ENCODE measurements around the gene XPO1.
A peak's percentile ranks its signal among the peaks of the same experiment; 100 is the strongest.
"Not testable (repeated sequence)": the region's sequence is repeated elsewhere in the genome, so short reads cannot be mapped to it uniquely, and the experiment has no call there.

The XPO1 gene

DNA sequence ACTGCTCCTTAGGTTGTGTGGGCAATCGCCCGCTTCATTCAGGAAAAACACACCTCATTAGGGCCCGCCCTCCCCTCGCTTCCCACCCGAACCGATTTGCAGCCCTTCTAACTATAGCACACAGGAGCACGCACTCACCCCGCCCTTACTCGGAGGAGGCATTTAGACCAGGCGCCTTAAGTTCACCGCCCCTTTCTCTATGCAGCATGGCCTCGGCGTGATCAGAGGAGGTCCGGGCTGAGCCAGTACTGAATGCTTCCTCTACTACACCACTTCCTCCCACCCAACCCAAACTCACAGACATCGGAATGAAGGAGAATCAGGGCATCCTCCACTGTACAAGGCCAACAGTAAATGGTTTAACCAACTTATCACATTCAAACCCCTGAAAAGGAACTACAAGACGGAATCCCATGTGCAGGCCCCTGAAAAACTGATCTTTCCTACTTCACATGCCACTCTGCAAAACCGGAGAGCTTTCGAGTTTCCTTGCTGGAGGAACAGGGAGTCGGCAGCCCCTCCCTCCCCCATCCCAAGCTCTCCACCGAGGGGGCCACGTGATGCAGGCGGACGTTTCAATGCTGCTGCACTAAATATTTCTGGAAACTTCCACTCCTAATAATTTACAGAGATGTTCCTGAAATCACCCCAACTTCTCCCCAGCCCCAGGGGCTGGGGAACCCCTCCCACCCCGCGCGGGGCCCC, 1.4 kb downstream of the XPO1 start:
- FAIRE-seq (peak; percentile 97), DNase-seq (ENCODE audit: insufficient read length, low spot score) (peak; percentile 65)

DNA sequence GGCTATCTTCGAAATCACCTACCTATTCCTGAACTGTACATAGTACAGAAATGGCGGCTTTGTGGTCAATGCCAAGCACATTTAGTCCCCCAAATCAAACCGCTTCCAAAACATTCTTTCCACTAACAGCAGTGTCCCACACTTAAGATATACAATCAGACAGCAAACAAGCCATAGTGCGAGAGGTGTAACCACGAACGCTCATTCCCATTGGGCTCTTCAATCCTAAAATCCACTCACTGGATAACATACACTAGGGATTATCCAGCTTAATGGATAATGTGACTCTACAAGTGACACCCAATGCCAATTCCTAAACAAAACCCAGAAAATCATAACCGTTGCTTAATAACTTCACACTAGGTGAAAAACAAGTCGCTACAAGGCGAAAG, 2.0 kb downstream of the XPO1 start:
- FAIRE-seq: peak; percentile 14
- DNase-seq (ENCODE audit: insufficient read length, low spot score): no peak

GRCh38 chr2:61535449-61535848, 2.7 kb downstream of the XPO1 start:
- peak; percentile 45 for FAIRE-seq

DNA sequence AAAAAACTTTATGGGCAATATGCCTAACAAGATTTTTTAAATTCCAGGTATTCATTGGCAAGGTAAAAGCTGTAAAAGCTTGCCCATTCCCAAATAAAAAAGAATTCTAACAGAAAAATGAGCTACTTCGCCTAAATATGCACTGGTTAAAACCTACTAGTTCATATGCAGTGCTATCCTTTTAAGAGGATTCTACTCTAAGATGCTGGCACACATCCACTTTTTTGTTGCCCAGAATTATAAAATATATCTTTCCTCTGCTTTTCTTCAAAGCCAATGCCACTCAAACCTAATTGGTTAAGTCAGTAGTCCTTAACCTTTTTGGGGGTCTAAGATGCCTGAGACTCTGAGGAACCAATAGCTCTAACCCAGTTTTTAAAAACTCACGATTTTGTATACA, 3.2 kb downstream of the XPO1 start:
- DNase-seq (ENCODE audit: insufficient read length, low spot score) (no peak), FAIRE-seq (no peak)

More at GRCh38 chr2:61535449-61535848, 2.7 kb downstream of the XPO1 start:
- no peak for DNase-seq (ENCODE audit: insufficient read length, low spot score)

DNA sequence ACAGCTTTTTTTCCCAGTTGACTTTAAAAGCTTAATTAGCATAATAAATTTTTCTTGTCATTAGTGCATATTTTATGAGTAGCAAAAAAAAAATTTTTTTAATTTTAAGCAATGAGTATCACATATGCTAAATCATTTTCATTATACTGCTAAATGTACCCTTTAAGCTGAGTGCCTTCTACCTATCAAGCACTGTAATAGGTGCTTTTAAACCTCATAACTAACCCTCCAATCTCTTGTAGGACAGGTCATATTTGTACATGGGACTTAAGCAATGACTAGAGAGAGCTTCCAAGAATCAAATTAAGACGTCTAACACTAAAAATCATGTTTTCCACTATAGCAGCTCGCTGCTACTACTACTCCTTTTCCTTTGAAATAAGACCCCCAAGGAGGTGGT, 7.4 kb downstream of the XPO1 start:
- no peak for FAIRE-seq
- DNase-seq (ENCODE audit: insufficient read length, low spot score): no peak

DNA sequence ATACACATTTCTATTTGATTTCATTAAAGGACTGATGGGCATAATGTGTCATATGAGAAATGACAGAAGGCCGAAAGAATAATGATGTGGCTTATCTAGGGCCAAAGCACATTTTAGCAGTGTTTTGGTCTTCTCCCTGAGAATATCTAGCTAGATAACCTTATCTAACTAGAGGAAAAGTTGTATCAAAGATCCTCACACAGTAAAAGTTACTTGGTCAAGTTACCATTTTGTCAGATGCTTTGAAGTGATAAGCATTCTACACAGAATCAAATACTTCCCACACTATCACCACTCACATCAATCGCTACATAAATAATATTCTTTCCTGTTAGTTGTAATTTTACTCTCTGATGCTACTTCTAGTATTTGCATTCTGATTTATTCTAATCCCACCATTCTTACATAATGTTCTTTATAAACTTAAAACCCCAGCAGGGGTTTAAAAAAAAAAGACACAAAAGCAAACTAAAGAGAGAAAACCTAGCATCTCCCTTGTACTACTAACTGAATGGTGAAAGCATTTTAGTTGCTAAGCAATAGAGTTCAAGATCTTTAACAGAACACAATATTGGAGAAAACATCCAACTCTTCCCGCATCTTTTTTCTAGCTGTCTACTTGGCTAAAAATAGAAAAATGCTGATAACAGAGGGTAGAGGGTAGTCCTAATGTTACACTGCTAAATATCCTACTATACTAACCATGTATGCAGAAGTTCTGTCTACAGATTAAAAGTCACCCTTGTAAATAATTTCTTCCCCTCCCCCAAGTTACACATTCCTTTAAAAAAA, 8.0 kb downstream of the XPO1 start:
- FAIRE-seq: peak; percentile 70

DNA sequence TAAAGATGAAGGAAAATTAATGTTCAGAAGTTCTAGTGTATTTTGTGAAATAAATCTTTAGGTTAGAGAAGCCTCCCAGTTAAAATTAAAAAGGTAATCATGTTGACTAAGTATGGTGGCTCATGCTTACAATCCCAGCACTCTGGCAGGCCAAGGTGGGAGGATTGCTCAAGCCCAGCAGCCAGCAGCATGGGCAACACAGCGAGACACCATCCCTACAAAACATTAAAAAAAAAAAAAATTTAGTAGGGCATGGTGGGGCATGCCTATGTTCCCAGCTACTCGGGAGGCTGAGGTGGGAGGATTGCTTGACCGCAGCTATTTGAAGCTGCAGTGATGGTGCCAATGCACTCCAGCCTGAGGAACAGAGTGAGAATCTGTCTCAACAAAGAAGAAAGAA, 17.9 kb downstream of the XPO1 start:
- no peak for FAIRE-seq

More for the DNA sequence above, 8.0 kb downstream of the XPO1 start:
- DNase-seq (ENCODE audit: insufficient read length, low spot score): no peak

DNA sequence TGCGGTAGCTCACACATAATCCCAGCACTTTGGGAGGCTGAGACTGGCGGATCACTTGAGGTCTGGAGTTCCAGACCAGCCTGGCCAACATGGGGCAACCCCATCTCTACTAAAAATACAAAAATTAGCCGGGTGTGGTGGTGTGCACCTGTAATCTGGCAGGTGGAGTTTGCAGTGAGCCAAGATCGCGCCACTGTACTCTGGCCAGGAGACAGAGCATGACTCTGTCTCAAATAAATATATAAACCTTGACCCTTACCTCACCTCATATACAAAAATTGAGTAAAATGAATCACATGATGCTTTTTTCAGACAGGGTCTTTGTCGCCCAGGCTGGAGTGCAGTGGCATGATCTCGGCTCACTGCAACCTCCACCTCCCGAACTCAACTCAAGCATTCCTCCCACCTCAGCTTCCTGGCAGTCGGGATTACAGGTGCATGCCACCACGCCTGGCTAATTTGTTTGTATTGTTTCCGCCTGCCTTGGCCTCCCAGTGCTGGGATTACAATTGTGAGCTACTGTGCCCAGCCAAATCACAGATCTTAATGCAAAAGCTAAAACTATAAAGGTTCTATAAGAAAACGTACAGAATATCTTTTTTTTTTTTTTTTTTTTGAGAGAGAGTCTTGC, 25.3 kb downstream of the XPO1 start:
- FAIRE-seq (no peak), DNase-seq (ENCODE audit: insufficient read length, low spot score) (no peak)

More for the DNA sequence above, 17.9 kb downstream of the XPO1 start:
- no peak for DNase-seq (ENCODE audit: insufficient read length, low spot score)

DNA sequence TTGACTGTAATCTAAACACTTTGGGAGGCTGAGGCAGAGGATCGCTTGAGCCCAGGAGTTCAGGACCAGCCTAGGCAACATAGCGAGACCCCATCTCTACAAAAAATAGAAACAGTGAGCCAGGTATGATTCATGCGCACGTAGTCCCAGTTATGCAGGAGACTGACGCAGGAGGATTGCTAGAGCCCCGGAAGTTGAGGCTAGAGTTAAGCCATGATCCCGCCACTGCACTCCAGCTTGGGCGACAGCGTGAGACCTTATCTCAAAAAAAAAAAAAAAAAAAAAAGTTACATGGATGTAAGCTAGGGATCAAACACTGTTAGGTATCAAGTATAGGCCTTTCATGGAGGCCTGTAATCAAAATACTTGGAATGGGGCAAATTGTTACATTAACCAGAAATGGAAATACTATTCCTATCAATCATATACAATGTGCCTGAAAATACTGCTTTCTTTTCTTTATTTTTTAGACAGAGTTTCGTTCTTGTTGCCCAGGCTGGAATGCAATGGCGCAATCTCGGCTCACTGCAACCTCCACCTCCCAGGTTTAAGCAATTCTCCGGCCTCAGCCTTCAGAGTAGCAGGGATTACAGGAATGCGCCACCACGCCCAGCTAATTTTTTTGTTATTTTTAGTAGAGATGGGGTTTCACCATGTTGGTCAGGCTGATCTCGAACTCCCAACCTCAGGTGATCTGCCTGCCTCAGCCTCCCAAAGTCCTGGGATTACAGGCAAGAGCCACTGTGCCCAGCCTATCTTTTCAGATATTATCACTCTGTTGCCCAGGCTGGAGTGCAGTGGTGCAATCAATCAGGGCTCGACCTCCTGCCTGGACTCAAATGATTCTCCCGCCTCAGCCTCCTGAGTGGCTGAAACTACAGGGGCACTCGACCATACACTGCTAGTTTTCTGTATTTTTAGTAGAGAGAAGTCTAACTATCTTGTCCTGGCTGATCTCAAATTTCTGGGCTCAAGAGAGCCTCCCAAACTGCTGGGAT, 27.2 kb downstream of the XPO1 start:
- DNase-seq (ENCODE audit: insufficient read length, low spot score) (no peak), FAIRE-seq (no peak)

DNA sequence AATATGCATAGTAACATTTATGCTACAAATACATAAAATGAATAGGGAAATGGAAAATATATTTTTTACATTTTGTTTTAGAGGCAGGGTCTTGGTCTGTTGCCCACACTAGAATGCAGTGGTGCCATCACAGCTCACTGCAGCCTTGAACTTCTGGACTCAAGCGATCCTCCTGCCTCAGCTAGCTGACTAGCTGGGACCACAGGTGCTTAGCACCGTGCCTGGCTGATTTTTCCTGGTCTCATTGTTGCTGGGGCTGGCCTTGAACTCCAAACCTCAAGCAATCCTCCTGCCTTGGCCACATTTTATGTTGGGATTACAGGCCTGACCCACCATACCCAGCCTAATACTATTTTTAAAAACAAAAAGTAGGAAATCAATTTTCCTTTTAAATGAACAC, 33.2 kb downstream of the XPO1 start:
- DNase-seq (ENCODE audit: insufficient read length, low spot score) (no peak), FAIRE-seq (no peak)

GRCh38 chr2:61499060-61499459, 39.1 kb downstream of the XPO1 start:
- FAIRE-seq (no peak), DNase-seq (ENCODE audit: insufficient read length, low spot score) (no peak)

GRCh38 chr2:61493523-61493942, 44.6 kb downstream of the XPO1 start:
- no peak for FAIRE-seq
- DNase-seq (ENCODE audit: insufficient read length, low spot score): no peak

- DNase-seq (ENCODE audit: insufficient read length, low spot score) (no peak), FAIRE-seq (no peak)
Observed at GRCh38 chr2:61492476-61492875, 45.7 kb downstream of the XPO1 start.

DNA sequence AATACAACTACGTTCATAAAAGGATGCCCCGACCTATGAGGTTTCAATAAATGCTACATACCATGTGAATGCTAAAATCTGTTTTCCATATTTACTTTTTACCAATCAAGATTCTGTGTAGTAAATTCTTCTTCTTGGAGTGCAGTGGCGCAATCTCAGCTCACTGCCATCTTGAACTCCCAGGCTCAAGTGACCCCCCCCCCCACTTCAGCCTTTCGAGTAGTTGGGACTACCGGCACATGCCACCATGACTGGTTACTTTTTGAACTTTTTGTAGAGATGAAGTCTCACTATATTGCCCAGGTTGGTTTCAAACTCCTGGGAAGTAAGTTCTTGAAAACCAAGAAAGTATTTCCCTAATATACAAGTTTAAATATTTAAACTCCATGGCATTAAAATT, 52.9 kb downstream of the XPO1 start:
- no peak for FAIRE-seq
- DNase-seq (ENCODE audit: insufficient read length, low spot score): no peak

- FAIRE-seq: no peak
- DNase-seq (ENCODE audit: insufficient read length, low spot score): no peak
Observed at GRCh38 chr2:61478086-61478485, 60.1 kb downstream of the XPO1 start.

DNA sequence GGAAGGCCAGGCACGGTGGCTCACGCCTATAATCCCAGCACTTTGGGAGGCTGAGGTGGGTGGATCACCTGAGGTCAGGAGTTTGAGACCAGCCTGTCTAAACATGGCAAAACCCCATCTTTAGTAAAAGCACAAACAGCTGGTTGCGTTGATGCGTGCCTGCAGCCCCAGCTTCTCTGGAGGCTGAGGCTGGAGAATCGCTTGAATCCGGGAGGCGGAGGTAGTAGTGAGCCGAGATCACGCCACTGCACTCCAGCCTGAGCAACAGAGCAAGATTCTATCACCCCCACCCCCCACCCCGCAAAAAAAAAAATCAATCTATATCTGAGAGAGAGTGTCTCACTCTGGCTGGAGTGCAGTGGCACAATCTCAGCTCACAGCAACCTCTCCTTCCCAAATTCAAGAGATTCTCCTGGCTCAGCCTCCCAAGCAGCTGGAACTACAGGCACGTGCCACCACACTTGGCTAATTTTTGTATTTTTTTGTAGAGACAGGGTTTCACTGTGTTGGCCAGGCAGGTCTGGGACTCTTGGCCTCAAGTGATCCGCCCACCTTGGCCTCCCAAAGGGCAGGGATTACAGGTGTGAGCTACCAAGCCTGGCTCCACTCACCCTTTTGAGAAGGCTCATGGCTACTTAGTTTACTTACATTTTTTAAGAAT, 61.1 kb downstream of the XPO1 start:
- not testable (repeated sequence) for DNase-seq (ENCODE audit: insufficient read length, low spot score); FAIRE-seq

DNA sequence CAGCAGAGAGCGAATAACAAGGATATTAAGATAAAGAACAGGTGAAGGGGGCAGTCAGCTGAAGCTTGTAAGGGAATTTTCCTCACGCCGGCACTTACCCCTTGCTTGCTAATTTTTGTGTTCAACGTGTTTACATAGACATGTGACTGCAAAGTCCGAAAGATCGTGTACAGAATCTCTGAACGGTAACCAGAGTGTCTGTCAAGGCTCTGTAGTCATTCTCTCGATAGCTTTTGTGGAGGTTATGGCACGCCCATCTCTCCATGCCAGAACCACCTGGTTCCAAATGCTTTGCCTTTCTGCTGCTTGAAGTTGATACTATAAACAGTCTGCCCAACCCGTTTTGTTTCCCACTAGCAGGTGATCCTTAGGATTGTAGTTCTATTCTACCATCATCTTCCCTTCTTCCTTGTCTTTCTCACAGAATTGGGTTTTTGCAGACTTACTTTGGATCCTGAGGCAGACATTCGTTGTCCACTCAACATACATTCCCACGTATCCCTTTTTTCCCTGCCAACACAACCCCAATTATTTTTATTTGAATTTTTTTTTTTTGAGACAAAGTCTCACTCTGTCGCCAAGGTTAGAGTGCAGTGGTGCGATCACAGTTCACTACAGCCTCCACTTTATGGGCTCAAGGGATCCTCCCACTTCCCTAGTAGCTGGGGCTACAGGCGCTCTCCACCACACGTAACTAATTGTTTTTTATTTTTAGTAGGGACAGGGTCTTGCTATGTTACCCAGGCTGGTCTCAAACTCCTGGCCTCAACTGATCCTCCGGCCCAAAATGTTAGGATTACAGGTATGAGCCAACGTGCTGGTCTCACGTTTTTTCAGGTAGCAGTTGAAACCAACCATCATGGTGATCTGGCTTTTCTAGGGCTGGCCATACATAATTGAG, 66.0 kb downstream of the XPO1 start:
- FAIRE-seq: peak; percentile 68

GRCh38 chr2:61470965-61471904, 66.9 kb downstream of the XPO1 start, which contains the start of gene USP34:
USP34 (minus strand) TSS chr2:61471087; CDS start chr2:61470692, 395 bp downstream.
- peak; percentile 72 for FAIRE-seq
- DNase-seq (ENCODE audit: insufficient read length, low spot score): peak; percentile 82

More for the DNA sequence above, 66.0 kb downstream of the XPO1 start:
- peak; percentile 16 for DNase-seq (ENCODE audit: insufficient read length, low spot score)
